Fibroblast of the aortic adventitia (primary cell): ENCODE results near the gene HDAC10. TPM values are rescaled to one million over a fixed set of nuclear protein-coding genes. Genes with fewer than 3 reads are reported as not detected.
A peak's percentile ranks its signal among the peaks of the same experiment; 100 is the strongest.

Source experiments
- DNase-seq: peaks from one replicate; pipeline ENCODE4 v3.0.0-alpha.2; 2010; ENCODE audit warnings: low read depth
- H3K4me3 ChIP-seq: 2 replicates; pipeline ENCODE4 v1.5.1; 2011; ENCODE audit warnings: low read depth, mild to moderate bottlenecking, control low read depth, low read length, moderate library complexity
- CTCF ChIP-seq: IDR thresholded peaks from 2 replicates; pipeline ENCODE4 v1.5.1; 2011; ENCODE audit warnings: mild to moderate bottlenecking, low read length, control low read depth, inconsistent platforms; ENCODE audit not compliant: insufficient read depth
- total RNA-seq: library from RNA; depleted of rRNA; stranded (reverse); fragments of >200 nt; gene quantifications from 2 replicates; pipeline ENCODE4 v1.2.3, GENCODE V29; 2012; ENCODE audit warnings: low replicate concordance

Gene HDAC10
- total RNA-seq, 1 donor = 15.4 TPM

- TF ChIP-seq CTCF = no peak
- no peak overlapping the region for H3K4me3 ChIP-seq
- peak; percentile 61 for DNase-seq
Measured at GRCh38 chr22:50218996-50219727, 31.9 kb downstream of the HDAC10 start.

- DNase-seq = no peak
- no peak for TF ChIP-seq CTCF
- no peak overlapping the region for H3K4me3 ChIP-seq
Measured at GRCh38 chr22:50218153-50218995, 32.7 kb downstream of the HDAC10 start.

- H3K4me3 ChIP-seq = no peak overlapping the region
- TF ChIP-seq CTCF = no peak
- DNase-seq = no peak
Measured at GRCh38 chr22:50217543-50218152, 33.4 kb downstream of the HDAC10 start.

GRCh38 chr22:50216684-50217520 is 34.2 kb downstream of the HDAC10 start:
- no peak for DNase-seq
- no peak overlapping the region for H3K4me3 ChIP-seq
- TF ChIP-seq CTCF = no peak

GRCh38 chr22:50216055-50216683 is 34.9 kb downstream of the HDAC10 start:
- H3K4me3 ChIP-seq = no peak overlapping the region
- no peak for TF ChIP-seq CTCF
- DNase-seq = no peak
